HepG2 (cell line): ENCODE data around the gene ITGB2. TPM values are rescaled to one million over a fixed set of nuclear protein-coding genes. Genes with fewer than 3 reads are reported as not detected.
A peak's percentile ranks its signal among the peaks of the same experiment; 100 is the strongest.

ENCODE experiments used
- REPIN1 ChIP-seq: sonication (generic); formaldehyde crosslinking; IDR thresholded peaks from 2 replicates; pipeline ENCODE4 v1.8.0; 2022; ENCODE audit warnings: missing genetic modification reagents, low read depth, mild to moderate bottlenecking, borderline replicate concordance
- SNAI1 ChIP-seq: sonication (generic); formaldehyde crosslinking; IDR thresholded peaks from 2 replicates; pipeline ENCODE4 v1.5.0; 2020; ENCODE audit warnings: mild to moderate bottlenecking, missing genetic modification reagents, borderline replicate concordance
- YEATS4 ChIP-seq: sonication (generic); formaldehyde crosslinking; IDR thresholded peaks from 2 replicates; pipeline ENCODE4 v1.4.0; 2020; ENCODE audit warnings: missing genetic modification reagents, borderline replicate concordance
- ZBTB38 ChIP-seq: sonication (generic); formaldehyde crosslinking; IDR thresholded peaks from 2 replicates; pipeline ENCODE4 v1.5.1; 2020; ENCODE audit warnings: mild to moderate bottlenecking, missing genetic modification reagents
- ZNF367 ChIP-seq: sonication (generic); formaldehyde crosslinking; IDR thresholded peaks from 2 replicates; pipeline ENCODE4 v1.4.0; 2020; ENCODE audit warnings: missing genetic modification reagents, borderline replicate concordance
- polyA plus RNA-seq, 8 experiments: library from polyadenylated mRNA; depleted of rRNA in 3 of 8; stranded (reverse) in 7 of 8; unstranded in 1 of 8; fragments of >200 nt; fragmentation: Illumina TruSeq in 4 of 8; extraction: Trizol in 4 of 8; gene quantifications; 2 replicates each; pipeline versions ENCODE4 v1.2.1 to v1.2.3, GENCODE V29; 2011 to 2016; ENCODE audit warnings: low read depth in 4 of 8, missing spikeins in 1 of 8, mixed read lengths in 1 of 8; ENCODE audit not compliant: insufficient read depth in 1 of 8
- total RNA-seq, 5 experiments: library from RNA; depleted of rRNA; stranded (reverse); fragments of >200 nt; fragmentation: Illumina TruSeq; extraction: Trizol; gene quantifications; 2 replicates each; pipeline ENCODE4 v1.2.3, GENCODE V29; 2016; ENCODE audit warnings: low read depth in 1 of 5
- TF ChIP-seq, protein P1 (sequence below), 2 experiments: sonication (generic) in 1 of 2; formaldehyde crosslinking in 1 of 2; IDR thresholded peaks; 2 replicates each; pipeline versions ENCODE4 v1.6.1 to v1.9.0; 2014 to 2022; ENCODE audit warnings: antibody characterized with exemption in 1 of 2, borderline replicate concordance in 1 of 2, inconsistent platforms in 1 of 2, low read depth in 1 of 2, missing genetic modification reagents in 1 of 2
- TF ChIP-seq, protein P2 (sequence below): sonication (generic); formaldehyde crosslinking; IDR thresholded peaks from 2 replicates; pipeline ENCODE4 v1.4.0; 2020; ENCODE audit warnings: mild to moderate bottlenecking, missing genetic modification reagents
- TF ChIP-seq, protein P3 (sequence below): sonication (generic); formaldehyde crosslinking; IDR thresholded peaks from 2 replicates; pipeline ENCODE4 v1.4.0; 2020; ENCODE audit warnings: missing genetic modification reagents
- TF ChIP-seq, protein P4 (sequence below), 2 experiments: fragments of 450-650 bp in 1 of 2; sonication (generic) in 1 of 2; formaldehyde crosslinking; IDR thresholded peaks; 2 replicates each; pipeline versions ENCODE4 v1.5.0 to v1.8.0; 2020 to 2022; ENCODE audit warnings: mild to moderate bottlenecking in 1 of 2, missing genetic modification reagents in 1 of 2

Gene ITGB2
- total and polyA plus RNA-seq, 2 of the 13 experiments (the other 11 are each of a cell fraction or from before 2014, with no cell fraction given), result 4.2 to 18.0 TPM

DNA sequence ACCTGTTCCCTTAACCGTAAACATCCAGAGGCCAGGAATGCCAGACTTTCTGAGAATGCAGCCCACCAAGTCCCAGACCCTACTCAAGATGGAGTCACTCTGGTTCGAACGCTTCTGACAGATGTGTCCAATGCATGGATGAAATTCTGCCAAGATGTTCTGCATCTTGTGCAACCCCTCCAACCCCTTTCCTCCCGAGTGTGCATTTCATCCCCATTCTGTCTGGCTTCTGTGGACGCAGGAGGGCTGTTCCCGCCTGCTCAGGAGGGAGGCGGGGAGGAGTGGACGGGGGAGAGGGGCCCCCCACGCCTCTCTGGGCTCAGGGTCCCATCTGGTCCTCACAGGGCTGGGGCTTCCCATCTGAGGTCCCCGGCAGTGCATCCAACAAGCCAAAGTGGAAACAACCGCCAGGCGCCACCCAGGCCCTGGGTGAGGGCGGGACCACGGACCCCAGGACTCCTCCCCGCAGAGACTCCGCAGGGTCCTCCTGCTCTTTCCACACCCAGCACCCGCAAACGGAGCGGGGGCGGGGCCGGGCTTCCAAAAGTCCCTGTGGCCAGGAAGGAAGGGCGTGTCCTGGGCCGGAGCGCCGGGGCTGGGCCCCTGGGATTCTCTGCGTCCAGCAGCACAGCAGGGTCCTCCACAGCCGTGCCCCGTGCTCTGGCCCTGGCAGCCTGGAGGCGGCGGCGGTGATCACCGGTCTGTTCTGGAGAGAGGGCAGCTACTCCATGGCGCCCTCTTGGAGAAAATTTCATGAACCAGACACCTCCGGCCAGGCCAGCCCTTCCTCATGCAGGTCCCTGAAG, 75.1 kb downstream of the ITGB2 start (continued):
- TF ChIP-seq, protein P1, sequence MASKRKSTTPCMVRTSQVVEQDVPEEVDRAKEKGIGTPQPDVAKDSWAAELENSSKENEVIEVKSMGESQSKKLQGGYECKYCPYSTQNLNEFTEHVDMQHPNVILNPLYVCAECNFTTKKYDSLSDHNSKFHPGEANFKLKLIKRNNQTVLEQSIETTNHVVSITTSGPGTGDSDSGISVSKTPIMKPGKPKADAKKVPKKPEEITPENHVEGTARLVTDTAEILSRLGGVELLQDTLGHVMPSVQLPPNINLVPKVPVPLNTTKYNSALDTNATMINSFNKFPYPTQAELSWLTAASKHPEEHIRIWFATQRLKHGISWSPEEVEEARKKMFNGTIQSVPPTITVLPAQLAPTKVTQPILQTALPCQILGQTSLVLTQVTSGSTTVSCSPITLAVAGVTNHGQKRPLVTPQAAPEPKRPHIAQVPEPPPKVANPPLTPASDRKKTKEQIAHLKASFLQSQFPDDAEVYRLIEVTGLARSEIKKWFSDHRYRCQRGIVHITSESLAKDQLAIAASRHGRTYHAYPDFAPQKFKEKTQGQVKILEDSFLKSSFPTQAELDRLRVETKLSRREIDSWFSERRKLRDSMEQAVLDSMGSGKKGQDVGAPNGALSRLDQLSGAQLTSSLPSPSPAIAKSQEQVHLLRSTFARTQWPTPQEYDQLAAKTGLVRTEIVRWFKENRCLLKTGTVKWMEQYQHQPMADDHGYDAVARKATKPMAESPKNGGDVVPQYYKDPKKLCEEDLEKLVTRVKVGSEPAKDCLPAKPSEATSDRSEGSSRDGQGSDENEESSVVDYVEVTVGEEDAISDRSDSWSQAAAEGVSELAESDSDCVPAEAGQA (IDR thresholded peaks at IDR 0.05; ENCODE audit: low read depth), result no peak
- TF ChIP-seq, protein P1 (CRISPR knock-in tag; IDR thresholded peaks at IDR 0.05; ENCODE audit: borderline replicate concordance), result 0 out of 2 replicates have a peak, but pooled peaks have one; percentile 45
- TF ChIP-seq, protein P2, sequence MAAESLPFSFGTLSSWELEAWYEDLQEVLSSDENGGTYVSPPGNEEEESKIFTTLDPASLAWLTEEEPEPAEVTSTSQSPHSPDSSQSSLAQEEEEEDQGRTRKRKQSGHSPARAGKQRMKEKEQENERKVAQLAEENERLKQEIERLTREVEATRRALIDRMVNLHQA (CRISPR knock-in tag), result no peak
- no peak for TF ChIP-seq REPIN1 (CRISPR knock-in tag)
- TF ChIP-seq, protein P3, sequence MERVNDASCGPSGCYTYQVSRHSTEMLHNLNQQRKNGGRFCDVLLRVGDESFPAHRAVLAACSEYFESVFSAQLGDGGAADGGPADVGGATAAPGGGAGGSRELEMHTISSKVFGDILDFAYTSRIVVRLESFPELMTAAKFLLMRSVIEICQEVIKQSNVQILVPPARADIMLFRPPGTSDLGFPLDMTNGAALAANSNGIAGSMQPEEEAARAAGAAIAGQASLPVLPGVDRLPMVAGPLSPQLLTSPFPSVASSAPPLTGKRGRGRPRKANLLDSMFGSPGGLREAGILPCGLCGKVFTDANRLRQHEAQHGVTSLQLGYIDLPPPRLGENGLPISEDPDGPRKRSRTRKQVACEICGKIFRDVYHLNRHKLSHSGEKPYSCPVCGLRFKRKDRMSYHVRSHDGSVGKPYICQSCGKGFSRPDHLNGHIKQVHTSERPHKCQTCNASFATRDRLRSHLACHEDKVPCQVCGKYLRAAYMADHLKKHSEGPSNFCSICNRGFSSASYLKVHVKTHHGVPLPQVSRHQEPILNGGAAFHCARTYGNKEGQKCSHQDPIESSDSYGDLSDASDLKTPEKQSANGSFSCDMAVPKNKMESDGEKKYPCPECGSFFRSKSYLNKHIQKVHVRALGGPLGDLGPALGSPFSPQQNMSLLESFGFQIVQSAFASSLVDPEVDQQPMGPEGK, result peak; percentile 52; the same call in 1 of the 2 replicates
- no peak for TF ChIP-seq ZBTB38 (CRISPR knock-in tag)
- TF ChIP-seq ZNF367 (CRISPR knock-in tag), result no peak
- TF ChIP-seq, protein P4, sequence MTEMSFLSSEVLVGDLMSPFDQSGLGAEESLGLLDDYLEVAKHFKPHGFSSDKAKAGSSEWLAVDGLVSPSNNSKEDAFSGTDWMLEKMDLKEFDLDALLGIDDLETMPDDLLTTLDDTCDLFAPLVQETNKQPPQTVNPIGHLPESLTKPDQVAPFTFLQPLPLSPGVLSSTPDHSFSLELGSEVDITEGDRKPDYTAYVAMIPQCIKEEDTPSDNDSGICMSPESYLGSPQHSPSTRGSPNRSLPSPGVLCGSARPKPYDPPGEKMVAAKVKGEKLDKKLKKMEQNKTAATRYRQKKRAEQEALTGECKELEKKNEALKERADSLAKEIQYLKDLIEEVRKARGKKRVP (CRISPR knock-in tag; IDR thresholded peaks at IDR 0.05), result 0 out of 4 replicates have a peak, but pooled peaks of 1 of the 2 experiments have one; percentile 16
- peak; percentile 42; the same call in 1 of the 2 replicates for TF ChIP-seq YEATS4 (CRISPR knock-in tag)
- TF ChIP-seq SNAI1 (CRISPR knock-in tag), result no peak
